ENCODE results near the gene ATP6V1D.

DNA sequence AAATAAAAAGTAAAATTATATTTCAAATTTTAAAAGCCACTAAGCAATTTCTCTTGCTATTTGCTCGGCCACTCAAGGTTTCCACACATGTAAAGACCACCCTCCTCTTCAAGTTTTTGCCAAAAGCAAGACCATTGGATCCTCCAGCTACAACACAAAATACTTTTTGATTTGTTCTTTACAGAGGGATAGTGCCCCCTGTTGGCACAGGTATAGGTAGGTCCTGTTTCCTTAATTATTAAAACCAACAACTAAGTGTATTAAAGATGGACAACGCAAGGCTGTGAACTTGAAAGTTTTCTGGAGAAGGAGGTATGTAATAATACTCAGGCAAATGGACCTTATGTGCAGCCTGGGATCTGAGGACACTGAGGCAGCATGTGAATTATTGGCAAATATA lies 23.8 kb downstream of the ATP6V1D start:
- TF ChIP-seq, protein P1, sequence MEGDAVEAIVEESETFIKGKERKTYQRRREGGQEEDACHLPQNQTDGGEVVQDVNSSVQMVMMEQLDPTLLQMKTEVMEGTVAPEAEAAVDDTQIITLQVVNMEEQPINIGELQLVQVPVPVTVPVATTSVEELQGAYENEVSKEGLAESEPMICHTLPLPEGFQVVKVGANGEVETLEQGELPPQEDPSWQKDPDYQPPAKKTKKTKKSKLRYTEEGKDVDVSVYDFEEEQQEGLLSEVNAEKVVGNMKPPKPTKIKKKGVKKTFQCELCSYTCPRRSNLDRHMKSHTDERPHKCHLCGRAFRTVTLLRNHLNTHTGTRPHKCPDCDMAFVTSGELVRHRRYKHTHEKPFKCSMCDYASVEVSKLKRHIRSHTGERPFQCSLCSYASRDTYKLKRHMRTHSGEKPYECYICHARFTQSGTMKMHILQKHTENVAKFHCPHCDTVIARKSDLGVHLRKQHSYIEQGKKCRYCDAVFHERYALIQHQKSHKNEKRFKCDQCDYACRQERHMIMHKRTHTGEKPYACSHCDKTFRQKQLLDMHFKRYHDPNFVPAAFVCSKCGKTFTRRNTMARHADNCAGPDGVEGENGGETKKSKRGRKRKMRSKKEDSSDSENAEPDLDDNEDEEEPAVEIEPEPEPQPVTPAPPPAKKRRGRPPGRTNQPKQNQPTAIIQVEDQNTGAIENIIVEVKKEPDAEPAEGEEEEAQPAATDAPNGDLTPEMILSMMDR (IDR thresholded peaks at IDR 0.05; ENCODE audit: low read length), result peak; percentile 34
- TF ChIP-seq EZH2phosphoT487 (IDR thresholded peaks at IDR 0.05; ENCODE audit: low read length) (no peak), EZH2 (optimal IDR thresholded peaks at IDR 0.05; ENCODE audit: low read depth, low read length) (no peak)
